H9 (cell line): ENCODE results near the gene SH3BP5. TPM values are rescaled to one million over a fixed set of nuclear protein-coding genes. Genes with fewer than 3 reads are reported as not detected.
A peak's percentile ranks its signal among the peaks of the same experiment; 100 is the strongest.

Experiments
- DNase-seq: peaks from one replicate; pipeline ENCODE4 v3.0.0-alpha.2; 2017
- H2AFZ ChIP-seq: one replicate; pipeline ENCODE4 v1.6.1; 2013; ENCODE audit warnings: mild to moderate bottlenecking, low read length, control low read depth, moderate library complexity
- H2AK5ac ChIP-seq: 2 replicates; pipeline ENCODE4 v1.6.1; 2013; ENCODE audit warnings: low read length, control low read depth, mixed read lengths; ENCODE audit not compliant: insufficient read length
- H2BK120ac ChIP-seq: one replicate; pipeline ENCODE4 v1.6.1; 2013; ENCODE audit warnings: low read depth, mild to moderate bottlenecking, low read length, control low read depth, inconsistent platforms; ENCODE audit not compliant: poor library complexity, severe bottlenecking
- H2BK12ac ChIP-seq: 2 replicates; pipeline ENCODE4 v1.6.1; 2013; ENCODE audit warnings: low read length, control low read depth, mixed read lengths, low read depth; ENCODE audit not compliant: insufficient read length
- H2BK15ac ChIP-seq: 2 replicates; pipeline ENCODE4 v1.6.1; 2013; ENCODE audit warnings: low read depth, low read length, control low read depth
- H2BK20ac ChIP-seq: one replicate; pipeline ENCODE4 v1.6.1; 2013; ENCODE audit warnings: low read depth, mild to moderate bottlenecking, low read length, control low read depth, inconsistent platforms; ENCODE audit not compliant: poor library complexity, severe bottlenecking
- H2BK5ac ChIP-seq: 2 replicates; pipeline ENCODE4 v1.6.1; 2013; ENCODE audit warnings: low read length, control low read depth, mixed read lengths; ENCODE audit not compliant: insufficient read length
- H3K14ac ChIP-seq: 2 replicates; pipeline ENCODE4 v1.6.1; 2013; ENCODE audit warnings: low read length, control low read depth; ENCODE audit not compliant: insufficient read depth
- H3K18ac ChIP-seq: 2 replicates; pipeline ENCODE4 v1.6.1; 2013; ENCODE audit warnings: low read depth, mild to moderate bottlenecking, mixed read lengths, low read length, control low read depth; ENCODE audit not compliant: insufficient read length
- H3K23ac ChIP-seq: 2 replicates; pipeline ENCODE4 v1.6.1; 2013; ENCODE audit warnings: low read length, control low read depth, mixed read lengths, low read depth; ENCODE audit not compliant: insufficient read length
- H3K23me2 ChIP-seq: 2 replicates; pipeline ENCODE4 v1.6.1; 2013; ENCODE audit warnings: low read depth, mild to moderate bottlenecking, mixed read lengths, low read length, control low read depth; ENCODE audit not compliant: insufficient read length, poor library complexity, severe bottlenecking
- H3K27ac ChIP-seq: 2 replicates; pipeline ENCODE4 v1.5.1; 2013; ENCODE audit warnings: low read length, control low read depth, mixed read lengths, low read depth; ENCODE audit not compliant: insufficient read length
- H3K27me3 ChIP-seq: 2 replicates; pipeline ENCODE4 v1.6.1; 2013; ENCODE audit warnings: low read length, control low read depth, inconsistent platforms; ENCODE audit not compliant: insufficient read depth
- H3K4ac ChIP-seq: 2 replicates; pipeline ENCODE4 v1.6.1; 2013; ENCODE audit warnings: low read depth, mild to moderate bottlenecking, control low read depth, inconsistent platforms, low read length, moderate library complexity
- H3K4me1 ChIP-seq: 2 replicates; pipeline ENCODE4 v1.6.1; 2013; ENCODE audit warnings: low read length, control low read depth, inconsistent platforms; ENCODE audit not compliant: insufficient read depth
- H3K4me2 ChIP-seq: 2 replicates; pipeline ENCODE4 v1.6.1; 2013; ENCODE audit warnings: low read length, control low read depth, mixed read lengths; ENCODE audit not compliant: insufficient read length, insufficient read depth
- H3K56ac ChIP-seq: 2 replicates; pipeline ENCODE4 v1.6.1; 2013; ENCODE audit warnings: low read depth, mild to moderate bottlenecking, mixed read lengths, low read length, control low read depth; ENCODE audit not compliant: insufficient read length
- H3K79me1 ChIP-seq: 2 replicates; pipeline ENCODE4 v1.6.1; 2013; ENCODE audit warnings: low read depth, mild to moderate bottlenecking, moderate library complexity, low read length, control low read depth, inconsistent platforms; ENCODE audit not compliant: insufficient read depth, poor library complexity, severe bottlenecking
- H3K79me2 ChIP-seq: 2 replicates; pipeline ENCODE4 v1.6.1; 2013; ENCODE audit warnings: low read length, control low read depth, inconsistent platforms; ENCODE audit not compliant: insufficient read depth
- H3K9ac ChIP-seq: 2 replicates; pipeline ENCODE4 v1.6.1; 2013; ENCODE audit warnings: low read length, control low read depth, mixed read lengths; ENCODE audit not compliant: insufficient read length; ENCODE audit errors: extremely low read depth
- H3K9me3 ChIP-seq: one replicate; pipeline ENCODE4 v1.6.1; 2013; ENCODE audit warnings: low read depth, low read length, inconsistent platforms; ENCODE audit not compliant: control insufficient read depth
- H3T11ph ChIP-seq: one replicate; pipeline ENCODE4 v1.6.1; 2013; ENCODE audit warnings: mild to moderate bottlenecking, low read length, control low read depth, inconsistent platforms
- H4K20me1 ChIP-seq: one replicate; pipeline ENCODE4 v1.6.1; 2013; ENCODE audit not compliant: control insufficient read depth, insufficient read length, insufficient read depth
- H4K5ac ChIP-seq: 2 replicates; pipeline ENCODE4 v1.6.1; 2013; ENCODE audit warnings: low read depth, mild to moderate bottlenecking, mixed read lengths, low read length, control low read depth; ENCODE audit not compliant: insufficient read length
- H4K8ac ChIP-seq: replicated peaks from 2 replicates; pipeline ENCODE4 v1.6.1; 2013; ENCODE audit warnings: low read length, control low read depth, mixed read lengths, low read depth; ENCODE audit not compliant: insufficient read length
- H4K91ac ChIP-seq: 2 replicates; pipeline ENCODE4 v1.6.1; 2013; ENCODE audit warnings: low read depth, mild to moderate bottlenecking, moderate library complexity, mixed read lengths, low read length, control low read depth; ENCODE audit not compliant: insufficient read length
- H3K27ac Mint-ChIP-seq, 3 experiments: 2 replicates in 2 of 3; 3 replicates in 1 of 3; pipeline ENCODE4 v1.8.0; 2020 to 2021; ENCODE audit warnings: mixed read lengths in 3 of 3, mild to moderate bottlenecking in 1 of 3, moderate library complexity in 1 of 3
- H3K27me3 Mint-ChIP-seq: 2 replicates; pipeline ENCODE4 v1.8.0; 2021; ENCODE audit warnings: low read depth, mild to moderate bottlenecking, moderate library complexity, mixed read lengths
- H3K36me3 Mint-ChIP-seq, 3 experiments: 2 replicates in 2 of 3; 3 replicates in 1 of 3; pipeline ENCODE4 v1.8.0; 2020 to 2021; ENCODE audit warnings: low read depth in 3 of 3, mixed read lengths in 3 of 3; ENCODE audit not compliant: insufficient read depth in 1 of 3
- H3K4me1 Mint-ChIP-seq, 2 experiments: 2 replicates each; pipeline ENCODE4 v1.8.0; 2020; ENCODE audit warnings: mixed read lengths in 2 of 2
- H3K4me3 Mint-ChIP-seq, 2 experiments: 2 replicates in 1 of 2; 3 replicates in 1 of 2; pipeline ENCODE4 v1.8.0; 2020 to 2021; ENCODE audit warnings: mild to moderate bottlenecking in 2 of 2, mixed read lengths in 2 of 2, moderate library complexity in 1 of 2
- H3K9me3 Mint-ChIP-seq, 2 experiments: 2 replicates in 1 of 2; 3 replicates in 1 of 2; pipeline ENCODE4 v1.8.0; 2020; ENCODE audit warnings: mild to moderate bottlenecking in 2 of 2, mixed read lengths in 2 of 2, moderate library complexity in 1 of 2
- CTCF ChIP-seq: fragments of 200-600 bp; sonication (generic); conservative IDR thresholded peaks from 3 replicates; pipeline ENCODE4 v1.8.0; 2021; ENCODE audit warnings: antibody characterized with exemption, mild to moderate bottlenecking
- WGBS: extraction: QIAGEN DNeasy Blood & Tissue Kit; methylation state at CpG from one replicate; pipeline ENCODE4 v1.1.7; 2013; ENCODE audit warnings: missing lambda C conversion rate, low lambda C conversion rate, mixed read lengths; ENCODE audit not compliant: insufficient read length; ENCODE audit errors: extremely low coverage; 5-methylcytosine and 5-hydroxymethylcytosine counted together
- total RNA-seq: library from RNA; stranded (reverse); gene quantifications from 2 replicates; pipeline ENCODE4 v1.2.1, GENCODE V29; 2021

SH3BP5 gene
- total RNA-seq, 1 experiment from 2014 or later: 6.8 TPM

GRCh38 chr3:15300323-15301078 lies 31.9 kb downstream of the SH3BP5 start:
- Mint-ChIP-seq H3K4me1 (peaks cover 3 to 8% of the 10 kb centered on the region in 2 experiments), H3K27me3 (no peaks in the 10 kb centered on the region), H3K4me3 (no peak overlapping the region), H3K27ac (peak overlapping the region in 1 of 3 experiments; percentile 9; a peak in 2 of 7 replicates), H3K9me3 (no peaks in the 10 kb centered on the region; a peak in 1 of 5 replicates), H3K36me3 (peaks cover 0 to 13% (median 0%) of the 10 kb centered on the region in 3 experiments; a peak in 2 of 7 replicates)
- no peak overlapping the region for H3K4ac ChIP-seq
- H3K9ac ChIP-seq: no peak overlapping the region
- no peak overlapping the region for H3K4me2 ChIP-seq
- H3K79me2 ChIP-seq: no peaks in the 10 kb centered on the region
- H3K14ac ChIP-seq: no peak overlapping the region
- H3K4me1 ChIP-seq: no peaks in the 10 kb centered on the region
- H2AFZ ChIP-seq: no peak overlapping the region
- H3K56ac ChIP-seq: no peak overlapping the region
- H2BK12ac ChIP-seq: no peak overlapping the region
- no peak overlapping the region for H3K27ac ChIP-seq
- no peak overlapping the region for H4K5ac ChIP-seq
- no peak overlapping the region for H2AK5ac ChIP-seq
- TF ChIP-seq CTCF: no peak
- no peaks in the 10 kb centered on the region for H3K79me1 ChIP-seq
- no CpG with 5 or more reads among the region's 8 CpGs for WGBS
- no peaks in the 10 kb centered on the region for H3K9me3 ChIP-seq
- H3K23ac ChIP-seq: no peak overlapping the region
- no peak for DNase-seq
- no peaks in the 10 kb centered on the region for H4K20me1 ChIP-seq
- no peak overlapping the region for H4K91ac ChIP-seq
- no peak overlapping the region for H2BK5ac ChIP-seq
- no peaks in the 10 kb centered on the region for H3K27me3 ChIP-seq
- H2BK15ac ChIP-seq: no peak overlapping the region
- no peaks in the 10 kb centered on the region for H3K23me2 ChIP-seq
- no peak overlapping the region for H4K8ac ChIP-seq
- H2BK20ac ChIP-seq: no peak overlapping the region
- H3T11ph ChIP-seq: no peak overlapping the region
- H2BK120ac ChIP-seq: no peak overlapping the region
- no peak overlapping the region for H3K18ac ChIP-seq
